Mesangial cell (primary cell): ENCODE results near the gene FOXJ1. TPM values are rescaled to one million over a fixed set of nuclear protein-coding genes. Genes with fewer than 3 reads are reported as not detected.

Experiments used
- total RNA-seq: library from RNA; depleted of rRNA; stranded (reverse); fragments of >200 nt; gene quantifications from 2 replicates; pipeline ENCODE4 v1.2.3, GENCODE V29; 2015

FOXJ1 gene
- total RNA-seq: 0.81 and 5.8 TPM in 2 replicates

GRCh38 chr17:76141212-76142038, at the start of gene FOXJ1:
FOXJ1 (minus strand) TSS chr17:76141245; CDS start chr17:76140395, 850 bp downstream.

GRCh38 chr17:76103274-76104139, 37.5 kb downstream of the FOXJ1 start, which contains the start of gene EXOC7:
EXOC7 (minus strand) TSS chr17:76103787; CDS start chr17:76103692, 95 bp downstream.

Other genes with a start within 250 kb of the FOXJ1 start
- 29.5 and 32.6 TPM in 2 replicates for gene TRIM65, start 244.3 kb downstream of the FOXJ1 start, total RNA-seq
- 45.3 and 52.8 TPM in 2 replicates for gene MRPL38, start 236.4 kb downstream of the FOXJ1 start, total RNA-seq
- gene FBF1, start 200.2 kb downstream of the FOXJ1 start, total RNA-seq: 6.6 and 8.0 TPM in 2 replicates
- gene ACOX1, start 162.1 kb downstream of the FOXJ1 start, total RNA-seq: 24.0 and 30.6 TPM in 2 replicates
- 23.0 and 36.8 TPM in 2 replicates for gene TEN1, start 162.0 kb downstream of the FOXJ1 start, total RNA-seq
- gene CDK3, start 140.4 kb downstream of the FOXJ1 start, total RNA-seq: 2.4 and 2.9 TPM in 2 replicates
- 11.7 and 21.4 TPM in 2 replicates for gene EVPL, start 113.9 kb downstream of the FOXJ1 start, total RNA-seq
- gene SRP68, start 68.7 kb downstream of the FOXJ1 start, total RNA-seq: 33.8 and 41.1 TPM in 2 replicates
- 0.16 and 1.3 TPM in 2 replicates for gene GALR2, start 66.5 kb downstream of the FOXJ1 start, total RNA-seq
- not detected in 2 replicates for gene ZACN, start 62.1 kb downstream of the FOXJ1 start, total RNA-seq
- 64.9 and 77.6 TPM in 2 replicates for gene EXOC7, start 37.5 kb downstream of the FOXJ1 start, total RNA-seq
- 2.4 and 4.9 TPM in 2 replicates for gene RNF157, start 99.2 kb upstream of the FOXJ1 start, total RNA-seq
- gene UBALD2, start 124.1 kb upstream of the FOXJ1 start, total RNA-seq: 16.5 and 35.5 TPM in 2 replicates
- 1.6 and 1.9 TPM in 2 replicates for gene QRICH2, start 167.0 kb upstream of the FOXJ1 start, total RNA-seq
- 43.7 and 53.9 TPM in 2 replicates for gene PRPSAP1, start 212.7 kb upstream of the FOXJ1 start, total RNA-seq
- 24.1 and 96.6 TPM in 2 replicates for gene SPHK1, start 243.4 kb upstream of the FOXJ1 start, total RNA-seq